GM21619 (cell line): ENCODE results near the gene SHISAL2A.

ENCODE experiments used
- ATAC-seq: cut with Tn5 transposase; IDR thresholded peaks from one replicate; pipeline ENCODE4 v1.9.1; 2021; ENCODE audit not compliant: unreplicated experiment

SHISAL2A gene

GRCh38 chr1:52632732-52633290 lies at the start of gene SHISAL2A:
SHISAL2A (plus strand) TSS chr1:52633168; CDS start chr1:52633494, 326 bp downstream.
- no peak for ATAC-seq

DNA sequence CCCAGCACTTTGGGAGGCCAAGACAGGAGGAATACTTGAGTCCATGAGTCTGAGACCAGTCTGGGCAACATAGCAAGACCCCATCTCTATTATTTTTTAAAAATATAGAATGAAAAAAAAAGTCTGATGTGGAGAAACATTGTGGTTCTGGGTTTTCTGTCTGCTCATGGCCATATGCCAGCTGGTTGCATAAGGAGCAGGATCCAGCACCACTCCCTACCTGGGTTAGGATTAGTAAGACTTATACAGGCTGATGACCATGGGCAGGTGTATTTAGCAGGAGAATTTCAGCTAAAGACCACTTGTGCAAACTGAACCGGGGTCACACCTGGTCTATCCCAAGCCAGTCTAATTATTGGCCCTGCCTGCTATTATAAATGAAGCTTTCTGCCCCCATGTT lies 47.5 kb upstream of the SHISAL2A start:
- no peak for ATAC-seq

GRCh38 chr1:52588027-52588426 lies 44.9 kb upstream of the SHISAL2A start:
- ATAC-seq: no peak

DNA sequence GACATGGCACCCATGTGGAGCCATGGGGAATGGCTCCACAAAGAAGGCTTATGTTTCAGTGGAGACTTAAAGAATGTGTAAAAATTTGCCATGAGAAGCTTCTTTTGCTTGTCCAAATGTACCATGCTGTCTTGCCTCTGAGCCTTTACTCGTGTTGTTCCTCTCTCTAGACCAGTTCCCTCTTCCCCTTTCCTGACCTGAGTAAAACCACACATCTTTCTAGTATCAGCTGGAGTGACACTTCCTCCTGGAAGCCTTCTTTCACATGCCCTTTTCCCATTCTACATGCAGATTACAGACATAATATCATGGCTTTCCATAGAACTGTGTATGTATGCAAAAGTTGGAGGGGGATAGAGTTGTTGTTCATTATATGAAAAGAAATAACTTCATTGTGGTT lies 44.4 kb upstream of the SHISAL2A start:
- no peak for ATAC-seq

DNA sequence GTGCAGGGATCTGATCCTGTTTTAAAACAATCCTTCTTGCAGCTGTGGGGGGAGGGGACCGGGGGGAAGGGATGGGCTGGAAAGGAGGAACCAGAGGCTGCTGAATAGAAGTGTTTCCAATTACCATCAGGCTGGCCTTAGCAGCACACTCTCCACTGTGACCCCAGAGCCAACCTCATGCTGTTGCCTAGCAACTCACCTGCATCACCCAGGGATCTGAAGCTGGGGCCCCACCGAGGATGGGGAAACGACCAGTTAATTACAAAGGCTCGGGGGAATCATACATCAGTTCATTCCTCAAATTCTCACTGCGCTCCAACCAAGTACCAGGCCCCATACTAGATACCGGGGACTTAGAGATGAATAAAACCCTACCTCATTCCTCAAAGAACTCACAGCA lies 42.7 kb upstream of the SHISAL2A start:
- ATAC-seq: no peak

DNA sequence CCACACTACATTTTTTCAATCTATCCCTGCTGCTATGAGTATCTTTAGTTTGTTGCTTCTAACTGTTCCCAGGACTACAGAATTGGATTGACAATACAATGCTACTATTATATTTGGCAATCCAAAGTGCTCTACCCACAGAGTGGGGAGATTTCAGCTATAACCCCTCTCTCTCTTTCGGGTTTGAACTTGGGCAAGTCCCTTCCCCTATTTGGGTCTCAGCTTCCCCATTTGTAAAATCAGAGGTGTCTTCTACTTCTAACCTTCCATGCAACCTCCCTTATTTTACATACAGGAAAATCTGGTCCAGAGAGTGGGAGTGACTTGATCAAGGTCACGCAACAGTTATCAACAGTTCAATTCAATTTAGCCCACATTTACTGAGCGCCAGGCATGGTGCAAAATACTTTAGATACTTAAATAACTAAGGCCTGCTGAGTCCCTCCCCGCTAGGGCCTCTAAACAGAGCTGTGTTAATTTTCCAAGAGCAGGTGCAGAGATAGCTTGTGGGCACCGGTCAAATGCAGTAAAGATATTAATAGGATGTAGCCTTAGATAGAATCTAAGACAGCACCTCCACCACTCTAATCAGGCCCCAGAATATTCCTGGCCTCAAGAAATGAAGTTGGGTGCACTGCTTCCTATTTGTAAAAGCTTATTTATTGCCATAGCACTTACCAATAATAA lies 40.2 kb upstream of the SHISAL2A start:
- ATAC-seq: no peak

- no peak for ATAC-seq
Observed at GRCh38 chr1:52593495-52593894, 39.5 kb upstream of the SHISAL2A start.

GRCh38 chr1:52595061-52595460 lies 37.9 kb upstream of the SHISAL2A start:
- ATAC-seq: no peak

DNA sequence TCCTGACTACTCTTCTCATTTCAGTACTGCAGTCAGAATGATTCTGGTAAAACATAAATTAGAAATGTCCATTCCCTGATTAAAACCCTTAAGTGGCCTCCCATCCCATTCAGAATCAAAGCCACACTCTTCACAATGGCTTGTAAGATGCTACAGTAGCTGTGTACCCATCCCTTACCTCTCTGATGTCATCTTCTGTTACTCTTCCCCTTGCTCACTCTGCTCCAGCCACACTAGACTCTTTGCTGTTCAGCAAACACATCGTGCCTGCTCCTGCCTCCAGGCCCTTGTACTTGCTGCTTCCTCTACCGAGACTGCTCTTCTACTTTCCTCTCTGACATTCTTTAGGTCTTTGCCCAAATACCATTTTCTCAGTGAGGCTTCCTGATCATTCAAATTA lies 35.1 kb upstream of the SHISAL2A start:
- no peak for ATAC-seq

DNA sequence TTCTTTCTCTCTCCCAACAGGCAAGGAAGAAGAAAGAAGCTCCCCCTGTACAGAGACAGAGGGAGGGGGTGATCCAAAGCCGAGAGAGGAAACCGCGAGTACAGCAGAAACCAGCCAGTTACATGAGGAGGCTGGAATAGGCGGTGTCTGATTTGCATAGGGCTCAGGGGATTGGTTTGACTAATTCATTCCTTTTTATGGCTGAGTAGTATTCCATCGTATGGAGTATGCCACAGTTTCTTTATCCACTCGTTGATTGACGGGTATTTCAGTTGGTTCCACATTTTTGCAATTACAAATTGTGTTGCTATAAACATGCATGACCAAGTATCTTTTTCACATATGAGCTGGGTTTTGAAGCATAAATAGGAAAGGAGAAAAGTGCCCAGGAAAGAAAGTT lies 34.2 kb upstream of the SHISAL2A start:
- ATAC-seq: no peak

DNA sequence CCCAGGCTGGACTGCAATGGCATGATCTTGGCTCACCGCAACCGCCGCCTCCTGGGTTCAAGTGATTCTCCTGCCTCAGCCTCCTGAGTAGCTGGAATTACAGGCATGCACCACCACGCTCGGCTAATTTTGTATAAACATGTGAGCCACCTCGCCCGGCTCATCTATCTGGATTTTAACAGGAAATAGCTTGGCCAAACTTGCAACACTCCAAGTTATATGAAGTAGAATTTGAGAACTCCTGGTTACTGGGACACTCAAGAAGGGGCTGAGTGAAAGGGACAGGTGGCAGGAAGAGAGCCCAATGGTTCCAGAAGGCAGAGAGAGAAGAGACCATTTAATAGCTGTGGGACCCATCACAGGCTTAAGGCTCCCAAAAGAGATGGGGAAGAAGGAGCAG lies 33.7 kb upstream of the SHISAL2A start:
- no peak for ATAC-seq

DNA sequence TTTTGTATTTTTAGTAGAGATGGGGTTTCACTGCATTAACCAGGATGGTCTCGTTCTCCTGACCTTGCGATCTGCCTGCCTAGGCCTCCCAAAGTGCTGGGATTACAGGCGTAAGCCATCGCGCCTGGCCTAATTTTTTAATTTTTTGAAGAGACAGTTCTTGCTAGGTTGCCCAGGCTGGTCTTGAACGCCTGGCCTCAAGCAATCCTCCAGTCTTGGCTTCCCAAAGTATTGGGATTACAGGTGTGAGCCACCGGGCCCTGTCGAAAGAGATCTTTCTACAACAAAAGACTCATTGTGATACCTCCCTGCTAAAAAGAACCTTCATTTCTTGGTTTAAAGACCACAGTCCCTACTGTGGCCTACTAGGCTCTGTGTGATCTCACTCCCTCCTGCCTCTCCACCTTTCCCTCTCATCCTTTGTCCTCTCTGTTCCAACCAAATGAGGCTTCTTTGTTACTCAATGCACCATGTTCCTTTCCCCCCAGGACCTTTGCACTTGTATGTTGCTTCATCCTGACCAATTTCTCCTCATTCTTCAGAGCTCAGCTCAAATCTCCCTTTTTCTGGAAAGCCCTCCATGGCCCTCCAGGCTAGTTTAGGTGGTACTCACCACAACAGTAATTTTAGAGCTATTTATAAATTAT lies 32.3 kb upstream of the SHISAL2A start:
- ATAC-seq: no peak

- no peak for ATAC-seq
Observed at GRCh38 chr1:52601519-52601918, 31.4 kb upstream of the SHISAL2A start.

GRCh38 chr1:52601991-52602855 lies 30.7 kb upstream of the SHISAL2A start, which contains the start of gene GPX7:
GPX7 (plus strand) TSS chr1:52602371; CDS start chr1:52602410, 39 bp downstream.
- no peak for ATAC-seq

GRCh38 chr1:52602856-52603600 lies 29.9 kb upstream of the SHISAL2A start:
- ATAC-seq: no peak

- ATAC-seq: no peak
Observed at GRCh38 chr1:52603630-52604029, 29.3 kb upstream of the SHISAL2A start.

GRCh38 chr1:52604063-52604770 lies 28.8 kb upstream of the SHISAL2A start:
- ATAC-seq: no peak

GRCh38 chr1:52613636-52614373 lies 19.2 kb upstream of the SHISAL2A start:
- ATAC-seq: no peak

DNA sequence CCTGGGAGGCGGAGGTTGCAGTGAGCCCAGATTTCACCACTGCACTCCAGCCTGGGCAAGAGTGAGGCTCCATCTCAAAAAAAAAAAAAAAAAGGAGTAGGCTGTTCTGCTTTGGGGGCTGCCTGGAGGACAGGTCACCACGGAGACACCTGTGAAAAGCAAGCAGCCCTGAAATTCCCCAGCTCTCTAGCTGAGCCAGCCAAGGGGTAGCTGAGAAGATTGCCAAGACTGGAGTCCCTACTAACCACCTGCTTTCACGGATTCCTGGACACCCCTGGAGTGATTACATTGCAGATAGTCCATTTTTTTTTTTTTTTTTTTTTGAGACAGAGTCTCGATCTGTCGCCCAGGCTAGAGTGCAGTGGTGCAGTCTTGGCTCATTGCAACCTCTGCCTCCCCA lies 18.3 kb upstream of the SHISAL2A start:
- no peak for ATAC-seq
